ENCODE data around the gene SPRR2D.

Gene SPRR2D

DNA sequence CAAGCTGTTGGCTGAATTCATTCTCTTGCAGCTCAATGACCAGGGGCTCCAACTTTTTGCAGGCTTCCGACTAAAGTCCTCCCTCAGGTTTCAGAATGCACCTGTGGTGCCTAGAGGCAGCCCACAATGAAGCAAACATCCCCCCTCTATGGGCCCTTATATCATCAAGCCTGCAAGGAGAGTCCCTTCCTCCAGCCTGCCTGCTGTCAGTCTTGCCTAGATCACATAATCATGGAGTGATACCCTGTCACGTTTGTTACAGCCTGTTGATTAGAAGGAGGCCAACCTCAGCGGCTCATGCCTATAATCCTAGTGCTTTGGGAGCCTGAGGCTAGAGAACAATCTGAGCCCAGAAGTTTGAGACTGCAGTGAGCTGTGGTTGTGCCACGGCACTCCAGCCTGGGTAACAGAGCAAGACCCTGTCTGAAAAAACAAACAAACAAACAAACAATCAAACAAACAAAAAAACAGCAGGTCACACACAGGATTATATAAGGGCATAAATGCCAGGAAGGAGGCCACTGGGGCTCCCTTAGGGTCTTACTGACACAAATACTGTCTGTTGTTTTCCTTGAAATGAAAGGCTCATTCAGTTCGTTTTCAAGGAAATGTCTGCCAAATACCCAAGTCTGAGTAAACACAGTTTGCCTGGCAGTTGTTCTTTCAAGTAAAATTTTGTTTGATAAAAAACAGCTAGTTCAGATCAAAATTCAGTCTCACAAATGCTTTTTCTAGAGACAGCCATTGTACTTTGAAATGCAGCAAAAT, 44.1 kb downstream of the SPRR2D start:
- H3K27me3 ChIP-seq (ENCODE audit: insufficient read depth, low read depth), result no peaks in the 10 kb centered on the region
- no peaks in the 10 kb centered on the region for H4K20me1 ChIP-seq (ENCODE audit: insufficient read depth)
- no peak overlapping the region for H3K27ac ChIP-seq
- H2AFZ ChIP-seq (ENCODE audit: low read depth), result no peak overlapping the region
- no peak overlapping the region for H3K9ac ChIP-seq
- no peaks in the 10 kb centered on the region for H3K4me1 ChIP-seq (ENCODE audit: low read depth, poor library complexity, severe bottlenecking)
- no peaks in the 10 kb centered on the region for H3K36me3 ChIP-seq (ENCODE audit: insufficient read depth)
- no peaks in the 10 kb centered on the region for H3K79me2 ChIP-seq (ENCODE audit: insufficient read depth, low read depth)
- H3K4me3 ChIP-seq (IDR thresholded peaks at IDR 0.05; ENCODE audit: insufficient read depth, low read depth, low read length), result no peak overlapping the region
- TF ChIP-seq CTCF (conservative IDR thresholded peaks at IDR 0.05; ENCODE audit: low read depth, low read length), result no peak
- no peak overlapping the region for H3K4me2 ChIP-seq

GRCh38 chr1:152995842-152996241, 45.1 kb downstream of the SPRR2D start:
- H3K27ac ChIP-seq, result no peak overlapping the region
- no peaks in the 10 kb centered on the region for H4K20me1 ChIP-seq (ENCODE audit: insufficient read depth)
- H3K27me3 ChIP-seq (ENCODE audit: insufficient read depth, low read depth), result no peaks in the 10 kb centered on the region
- no peak for TF ChIP-seq CTCF (conservative IDR thresholded peaks at IDR 0.05; ENCODE audit: low read depth, low read length)
- no peak overlapping the region for H2AFZ ChIP-seq (ENCODE audit: low read depth)
- H3K4me2 ChIP-seq, result no peak overlapping the region
- no peak overlapping the region for H3K4me3 ChIP-seq (IDR thresholded peaks at IDR 0.05; ENCODE audit: insufficient read depth, low read depth, low read length)
- H3K4me1 ChIP-seq (ENCODE audit: low read depth, poor library complexity, severe bottlenecking), result no peaks in the 10 kb centered on the region
- no peak overlapping the region for H3K9ac ChIP-seq
- H3K79me2 ChIP-seq (ENCODE audit: insufficient read depth, low read depth), result no peaks in the 10 kb centered on the region
- H3K36me3 ChIP-seq (ENCODE audit: insufficient read depth), result no peaks in the 10 kb centered on the region

GRCh38 chr1:152993186-152993585, 47.7 kb downstream of the SPRR2D start:
- H3K27me3 ChIP-seq (ENCODE audit: insufficient read depth, low read depth), result no peaks in the 10 kb centered on the region
- no peak overlapping the region for H3K4me3 ChIP-seq (IDR thresholded peaks at IDR 0.05; ENCODE audit: insufficient read depth, low read depth, low read length)
- H4K20me1 ChIP-seq (ENCODE audit: insufficient read depth), result no peaks in the 10 kb centered on the region
- H3K36me3 ChIP-seq (ENCODE audit: insufficient read depth), result no peaks in the 10 kb centered on the region
- no peak for TF ChIP-seq CTCF (conservative IDR thresholded peaks at IDR 0.05; ENCODE audit: low read depth, low read length)
- no peak overlapping the region for H3K9ac ChIP-seq
- no peaks in the 10 kb centered on the region for H3K79me2 ChIP-seq (ENCODE audit: insufficient read depth, low read depth)
- H2AFZ ChIP-seq (ENCODE audit: low read depth), result no peak overlapping the region
- H3K27ac ChIP-seq, result no peak overlapping the region
- H3K4me1 ChIP-seq (ENCODE audit: low read depth, poor library complexity, severe bottlenecking), result no peaks in the 10 kb centered on the region
- H3K4me2 ChIP-seq, result no peak overlapping the region

All from KMS-11 (cell line).